ENCODE measurements around the gene POU2AF3.
"Not testable (repeated sequence)": the region's sequence is repeated elsewhere in the genome, so short reads cannot be mapped to it uniquely, and the experiment has no call there.

The POU2AF3 gene

GRCh38 chr11:111285189-111286091 is 12.9 kb upstream of the POU2AF3 start:
- Mint-ChIP-seq H3K36me3 (no peaks in the 10 kb centered on the region), H3K27ac (no peak overlapping the region), H3K9me3 (ENCODE audit: low read depth) (no peaks in the 10 kb centered on the region), H3K4me3 (no peak overlapping the region), H3K4me1 (ENCODE audit: low read depth) (no peaks in the 10 kb centered on the region), H3K27me3 (no peaks in the 10 kb centered on the region)

GRCh38 chr11:111291764-111292163 is 6.6 kb upstream of the POU2AF3 start:
- Mint-ChIP-seq H3K27me3 (no peaks in the 10 kb centered on the region), H3K4me1 (ENCODE audit: low read depth) (no peaks in the 10 kb centered on the region), H3K36me3 (no peaks in the 10 kb centered on the region)

GRCh38 chr11:111292408-111292807 is 5.9 kb upstream of the POU2AF3 start:
- H3K27ac Mint-ChIP-seq; H3K27me3 Mint-ChIP-seq; H3K4me1 Mint-ChIP-seq (ENCODE audit: low read depth); H3K36me3 Mint-ChIP-seq; H3K4me3 Mint-ChIP-seq; H3K9me3 Mint-ChIP-seq (ENCODE audit: low read depth): not testable (repeated sequence)

More at GRCh38 chr11:111291764-111292163, 6.6 kb upstream of the POU2AF3 start:
- Mint-ChIP-seq H3K27ac (no peak overlapping the region), H3K4me3 (no peak overlapping the region), H3K9me3 (ENCODE audit: low read depth) (no peaks in the 10 kb centered on the region)

DNA sequence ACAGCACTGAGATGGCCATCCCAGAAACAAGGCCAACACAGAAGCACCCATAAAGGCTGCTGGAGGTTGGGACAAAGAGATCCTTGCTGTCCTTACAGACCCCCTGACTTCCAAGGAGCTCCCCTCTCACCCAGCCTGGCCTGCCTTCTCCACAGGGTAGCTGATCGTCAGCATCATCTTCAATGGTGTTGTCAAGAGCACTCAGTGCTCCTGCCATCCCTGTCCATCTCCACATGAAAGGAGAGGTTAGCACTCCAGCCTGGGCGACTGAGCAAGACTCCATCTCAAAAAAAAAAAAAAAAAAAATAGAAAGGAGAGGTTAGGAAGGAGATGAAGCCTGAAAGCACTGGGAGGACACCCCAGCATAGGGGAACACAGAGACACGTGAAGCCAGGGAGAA is 2.1 kb upstream of the POU2AF3 start:
- Mint-ChIP-seq H3K9me3 (ENCODE audit: low read depth) (no peaks in the 10 kb centered on the region), H3K4me1 (ENCODE audit: low read depth) (peaks cover 4% of the 10 kb centered on the region), H3K4me3 (no peak overlapping the region), H3K27me3 (peaks cover 9% of the 10 kb centered on the region), H3K36me3 (no peaks in the 10 kb centered on the region), H3K27ac (no peak overlapping the region)

DNA sequence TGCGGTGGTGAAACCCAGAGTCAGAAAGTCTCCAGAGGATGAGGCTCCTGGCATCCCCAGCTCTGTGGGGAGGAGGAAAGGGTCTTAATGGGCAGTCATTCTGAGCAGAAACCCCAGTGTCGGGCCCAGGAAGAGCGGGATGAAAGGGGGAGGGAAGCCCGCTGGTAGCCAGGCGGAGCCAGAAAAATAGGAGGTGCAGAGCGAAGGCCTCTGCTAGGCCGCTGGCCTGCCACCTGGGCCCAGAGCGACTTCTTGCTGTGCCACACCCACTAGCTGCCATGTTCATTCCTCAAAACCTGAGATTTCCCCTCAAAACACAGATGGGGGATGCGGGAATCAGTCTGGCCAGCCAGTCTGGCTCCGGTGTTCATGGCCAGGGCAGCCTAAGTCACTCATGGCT is 650 bp upstream of the POU2AF3 start:
- no peak overlapping the region for H3K27ac Mint-ChIP-seq
- H3K4me1 Mint-ChIP-seq (ENCODE audit: low read depth), result peaks cover 4% of the 10 kb centered on the region
- H3K36me3 Mint-ChIP-seq, result no peaks in the 10 kb centered on the region
- no peaks in the 10 kb centered on the region for H3K9me3 Mint-ChIP-seq (ENCODE audit: low read depth)
- peak overlapping the region; percentile 59 for H3K4me3 Mint-ChIP-seq
- H3K27me3 Mint-ChIP-seq, result peaks cover 9% of the 10 kb centered on the region

DNA sequence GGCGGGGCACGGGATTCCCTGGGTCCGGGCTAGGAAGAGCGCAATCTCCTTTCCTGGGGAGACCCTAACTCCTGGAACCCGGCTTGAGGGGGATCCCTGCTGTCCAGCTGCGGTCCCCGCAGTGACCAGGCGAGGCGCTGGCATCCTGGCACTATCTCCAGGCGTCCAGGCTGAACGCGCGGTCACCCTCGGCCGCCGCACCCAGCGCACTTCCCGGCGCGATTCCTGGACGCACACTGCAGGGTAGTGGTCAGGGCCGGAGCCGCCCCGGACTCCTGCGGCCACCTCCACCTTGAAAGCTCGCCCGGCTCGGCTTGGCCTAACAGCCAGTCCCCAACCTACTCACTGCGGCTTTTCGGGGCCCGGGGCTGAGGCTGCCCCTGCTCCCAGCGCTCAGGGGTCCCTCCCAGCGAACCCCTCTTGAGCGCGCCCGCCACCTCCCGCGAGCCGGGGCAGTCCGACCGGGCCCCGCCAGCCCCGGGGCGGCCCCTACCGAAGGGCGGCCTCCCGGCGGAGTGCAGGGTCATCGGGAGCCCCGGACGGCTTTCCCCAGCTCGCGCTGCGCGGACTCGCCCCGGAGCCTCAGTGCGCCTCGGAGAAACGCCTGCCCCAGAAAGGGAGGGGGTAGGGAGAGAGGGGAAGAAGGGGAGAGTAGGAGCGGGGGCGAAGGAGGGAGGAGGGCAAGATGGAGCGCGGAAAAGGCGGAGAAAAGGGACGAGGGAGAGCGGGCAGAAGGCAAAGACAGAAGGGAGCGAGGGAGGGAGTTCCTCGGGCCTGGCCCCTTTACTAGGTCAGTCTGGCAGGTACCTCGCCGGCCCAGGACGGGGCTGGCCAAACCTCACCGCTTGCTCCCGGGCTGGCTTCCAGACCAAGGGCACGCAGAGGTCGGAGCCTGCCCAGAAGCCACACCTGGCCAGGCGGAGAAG is 1.0 kb downstream of the POU2AF3 start:
- Mint-ChIP-seq H3K4me3 (peak overlapping the region; percentile 23), H3K9me3 (ENCODE audit: low read depth) (no peaks in the 10 kb centered on the region), H3K27ac (no peak overlapping the region), H3K4me1 (ENCODE audit: low read depth) (peaks cover 4% of the 10 kb centered on the region), H3K27me3 (peaks cover 10% of the 10 kb centered on the region), H3K36me3 (no peaks in the 10 kb centered on the region)

GRCh38 chr11:111300569-111300968 is 2.2 kb downstream of the POU2AF3 start:
- Mint-ChIP-seq H3K36me3 (no peaks in the 10 kb centered on the region), H3K4me1 (ENCODE audit: low read depth) (peaks cover 4% of the 10 kb centered on the region), H3K27me3 (peaks cover 10% of the 10 kb centered on the region), H3K27ac (no peak overlapping the region), H3K4me3 (peak overlapping the region; percentile 6), H3K9me3 (ENCODE audit: low read depth) (no peaks in the 10 kb centered on the region)

GRCh38 chr11:111301004-111301841 is 2.9 kb downstream of the POU2AF3 start:
- Mint-ChIP-seq H3K27me3 (peaks cover 10% of the 10 kb centered on the region), H3K4me1 (ENCODE audit: low read depth) (peaks cover 4% of the 10 kb centered on the region), H3K9me3 (ENCODE audit: low read depth) (no peaks in the 10 kb centered on the region), H3K27ac (no peak overlapping the region), H3K36me3 (no peaks in the 10 kb centered on the region), H3K4me3 (no peak overlapping the region)

- Mint-ChIP-seq H3K27ac (no peak overlapping the region), H3K4me1 (ENCODE audit: low read depth) (peaks cover 4% of the 10 kb centered on the region), H3K9me3 (ENCODE audit: low read depth) (no peaks in the 10 kb centered on the region), H3K36me3 (no peaks in the 10 kb centered on the region), H3K27me3 (peaks cover 10% of the 10 kb centered on the region), H3K4me3 (no peak overlapping the region)
Measured at GRCh38 chr11:111301842-111302118, 3.4 kb downstream of the POU2AF3 start.

DNA sequence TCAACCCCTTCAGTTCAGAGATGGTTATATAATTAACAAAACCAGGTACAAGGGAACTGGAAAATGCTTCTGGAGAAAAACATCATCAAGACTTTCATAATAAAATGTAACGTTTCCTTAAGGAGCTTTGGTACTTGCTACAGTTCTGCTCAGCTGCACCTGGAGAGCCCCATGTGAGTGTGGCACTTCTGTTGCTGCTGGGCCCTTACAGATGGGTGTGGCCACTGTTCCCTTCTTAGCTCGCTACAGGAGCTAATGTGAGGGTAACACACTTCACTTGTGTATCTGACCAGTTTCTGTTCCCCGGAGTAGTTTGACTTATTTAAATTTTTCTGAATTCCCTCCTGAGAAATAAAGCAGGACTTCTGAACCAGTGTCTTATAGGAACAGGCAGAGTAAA is 4.0 kb downstream of the POU2AF3 start:
- no peaks in the 10 kb centered on the region for H3K9me3 Mint-ChIP-seq (ENCODE audit: low read depth)
- H3K36me3 Mint-ChIP-seq, result no peaks in the 10 kb centered on the region
- no peak overlapping the region for H3K4me3 Mint-ChIP-seq
- H3K27me3 Mint-ChIP-seq, result peaks cover 10% of the 10 kb centered on the region
- H3K27ac Mint-ChIP-seq, result no peak overlapping the region
- H3K4me1 Mint-ChIP-seq (ENCODE audit: low read depth), result peaks cover 4% of the 10 kb centered on the region

GRCh38 chr11:111303461-111303860 is 5.1 kb downstream of the POU2AF3 start:
- no peak overlapping the region for H3K27ac Mint-ChIP-seq
- H3K36me3 Mint-ChIP-seq, result no peaks in the 10 kb centered on the region
- peaks cover 10% of the 10 kb centered on the region for H3K27me3 Mint-ChIP-seq

DNA sequence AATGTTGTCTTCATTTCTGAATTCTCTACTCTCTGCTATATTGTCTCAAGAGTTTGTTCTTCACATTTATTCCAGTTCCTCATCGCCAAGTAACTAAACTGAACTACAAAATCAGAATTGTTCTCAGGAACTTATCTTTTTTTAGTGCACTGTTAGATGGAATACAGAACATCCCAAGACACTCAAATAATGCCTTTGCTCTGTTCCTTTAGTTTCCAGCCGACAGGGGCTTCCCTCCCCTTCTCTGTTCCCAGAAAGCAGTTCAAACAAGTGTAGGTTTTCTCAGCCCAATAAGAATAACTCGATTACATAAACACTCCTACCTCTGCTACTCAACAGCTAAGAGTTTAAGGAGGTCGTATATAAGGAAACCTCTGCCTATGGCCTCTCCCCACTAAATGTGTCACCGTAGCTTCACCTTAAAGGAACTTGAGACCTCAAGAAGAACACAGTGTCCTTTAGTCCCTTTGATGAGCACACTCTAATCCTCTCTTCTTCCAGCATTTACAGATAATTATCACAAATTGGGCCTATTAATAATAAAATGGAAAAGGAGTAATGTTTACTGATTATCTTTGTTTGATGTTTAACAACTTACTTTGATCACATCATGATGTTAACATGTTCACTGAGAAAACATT is 6.9 kb downstream of the POU2AF3 start:
- Mint-ChIP-seq H3K36me3 (no peaks in the 10 kb centered on the region), H3K4me3 (no peak overlapping the region), H3K9me3 (ENCODE audit: low read depth) (no peaks in the 10 kb centered on the region), H3K27ac (no peak overlapping the region), H3K4me1 (ENCODE audit: low read depth) (no peaks in the 10 kb centered on the region), H3K27me3 (peaks cover 10% of the 10 kb centered on the region)

More at GRCh38 chr11:111303461-111303860, 5.1 kb downstream of the POU2AF3 start:
- Mint-ChIP-seq H3K4me3 (no peak overlapping the region), H3K9me3 (ENCODE audit: low read depth) (no peaks in the 10 kb centered on the region), H3K4me1 (ENCODE audit: low read depth) (peaks cover 1% of the 10 kb centered on the region)

- no peak overlapping the region for H3K4me3 Mint-ChIP-seq
- no peak overlapping the region for H3K27ac Mint-ChIP-seq
- H3K27me3 Mint-ChIP-seq, result peaks cover 6% of the 10 kb centered on the region
- H3K4me1 Mint-ChIP-seq (ENCODE audit: low read depth), result no peaks in the 10 kb centered on the region
- H3K36me3 Mint-ChIP-seq, result no peaks in the 10 kb centered on the region
- H3K9me3 Mint-ChIP-seq (ENCODE audit: low read depth), result no peaks in the 10 kb centered on the region
Measured at GRCh38 chr11:111305876-111306275, 7.5 kb downstream of the POU2AF3 start.

DNA sequence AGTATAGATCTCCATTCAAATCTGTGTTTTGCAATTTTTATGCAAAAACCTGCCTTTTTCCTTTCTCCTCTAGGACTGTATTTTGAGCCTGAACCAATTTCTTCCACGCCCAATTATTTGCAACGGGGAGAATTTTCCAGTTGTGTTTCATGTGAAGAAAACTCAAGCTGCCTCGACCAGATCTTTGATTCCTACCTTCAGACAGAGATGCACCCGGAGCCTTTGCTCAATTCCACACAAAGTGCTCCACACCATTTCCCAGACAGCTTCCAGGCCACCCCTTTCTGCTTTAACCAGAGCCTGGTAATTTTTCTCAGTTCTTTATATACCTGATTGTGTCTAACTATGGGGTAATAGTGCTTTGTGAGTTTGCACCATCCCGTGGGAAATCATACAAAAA is 8.0 kb downstream of the POU2AF3 start:
- Mint-ChIP-seq H3K27me3 (peaks cover 4% of the 10 kb centered on the region), H3K9me3 (ENCODE audit: low read depth) (no peaks in the 10 kb centered on the region)

More for the DNA sequence above, 8.0 kb downstream of the POU2AF3 start:
- no peaks in the 10 kb centered on the region for H3K36me3 Mint-ChIP-seq
- no peak overlapping the region for H3K4me3 Mint-ChIP-seq
- H3K27ac Mint-ChIP-seq, result no peak overlapping the region
- H3K4me1 Mint-ChIP-seq (ENCODE audit: low read depth), result no peaks in the 10 kb centered on the region

All from activated naive CD8-positive, alpha-beta T cell (primary cell).